Cardiac fibroblast (primary cell): Measurements from ENCODE around the gene CALM1.
A peak's percentile ranks its signal among the peaks of the same experiment; 100 is the strongest.
"Not testable (repeated sequence)": the region's sequence is repeated elsewhere in the genome, so short reads cannot be mapped to it uniquely, and the experiment has no call there.

ENCODE experiments used
- DNase-seq, 2 donors: peaks; one replicate each; pipeline versions ENCODE4 v3.0.0 to v3.0.0-alpha.2; 2010; ENCODE audit warnings: low read depth in 2 of 2
- H3K4me3 ChIP-seq, 2 donors: replicated peaks in 1 of 2; 1 replicate in 1 of 2; 2 replicates in 1 of 2; pipeline ENCODE4 v1.5.1; 2011; ENCODE audit warnings: low read depth in 2 of 2, low read length in 2 of 2, mild to moderate bottlenecking in 2 of 2, moderate library complexity in 1 of 2
- TF ChIP-seq, protein P1 (sequence below): IDR thresholded peaks from one replicate; pipeline ENCODE4 v1.5.1; 2011; ENCODE audit warnings: low read depth, mild to moderate bottlenecking, low read length, inconsistent platforms

Gene CALM1

GRCh38 chr14:90388982-90389381 lies 7.8 kb upstream of the CALM1 start:
- TF ChIP-seq, protein P1, sequence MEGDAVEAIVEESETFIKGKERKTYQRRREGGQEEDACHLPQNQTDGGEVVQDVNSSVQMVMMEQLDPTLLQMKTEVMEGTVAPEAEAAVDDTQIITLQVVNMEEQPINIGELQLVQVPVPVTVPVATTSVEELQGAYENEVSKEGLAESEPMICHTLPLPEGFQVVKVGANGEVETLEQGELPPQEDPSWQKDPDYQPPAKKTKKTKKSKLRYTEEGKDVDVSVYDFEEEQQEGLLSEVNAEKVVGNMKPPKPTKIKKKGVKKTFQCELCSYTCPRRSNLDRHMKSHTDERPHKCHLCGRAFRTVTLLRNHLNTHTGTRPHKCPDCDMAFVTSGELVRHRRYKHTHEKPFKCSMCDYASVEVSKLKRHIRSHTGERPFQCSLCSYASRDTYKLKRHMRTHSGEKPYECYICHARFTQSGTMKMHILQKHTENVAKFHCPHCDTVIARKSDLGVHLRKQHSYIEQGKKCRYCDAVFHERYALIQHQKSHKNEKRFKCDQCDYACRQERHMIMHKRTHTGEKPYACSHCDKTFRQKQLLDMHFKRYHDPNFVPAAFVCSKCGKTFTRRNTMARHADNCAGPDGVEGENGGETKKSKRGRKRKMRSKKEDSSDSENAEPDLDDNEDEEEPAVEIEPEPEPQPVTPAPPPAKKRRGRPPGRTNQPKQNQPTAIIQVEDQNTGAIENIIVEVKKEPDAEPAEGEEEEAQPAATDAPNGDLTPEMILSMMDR: no peak
- H3K4me3 ChIP-seq: no peak overlapping the region
- DNase-seq: peak in 1 of 2 donors; percentile 46

DNA sequence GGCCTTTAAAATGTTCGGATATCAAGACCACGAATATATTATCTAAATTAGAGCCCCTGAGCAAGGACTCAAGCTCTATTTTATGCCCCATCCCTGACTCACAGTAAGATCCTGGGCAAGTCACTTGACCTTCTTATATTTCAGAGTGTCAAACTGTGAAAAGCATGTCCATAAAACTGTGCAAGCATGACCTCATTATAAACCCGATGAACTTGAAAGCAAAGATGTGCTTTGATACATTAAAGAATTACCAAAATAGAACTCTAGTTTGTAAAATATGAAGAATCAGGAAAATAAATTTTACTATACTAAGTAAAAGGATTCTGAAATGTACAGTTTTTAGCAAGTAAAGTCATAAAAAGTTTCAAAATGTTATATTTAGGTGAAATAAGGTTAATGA lies 2.9 kb upstream of the CALM1 start:
- TF ChIP-seq, protein P1: no peak
- H3K4me3 ChIP-seq: no peak overlapping the region
- DNase-seq: no peak

DNA sequence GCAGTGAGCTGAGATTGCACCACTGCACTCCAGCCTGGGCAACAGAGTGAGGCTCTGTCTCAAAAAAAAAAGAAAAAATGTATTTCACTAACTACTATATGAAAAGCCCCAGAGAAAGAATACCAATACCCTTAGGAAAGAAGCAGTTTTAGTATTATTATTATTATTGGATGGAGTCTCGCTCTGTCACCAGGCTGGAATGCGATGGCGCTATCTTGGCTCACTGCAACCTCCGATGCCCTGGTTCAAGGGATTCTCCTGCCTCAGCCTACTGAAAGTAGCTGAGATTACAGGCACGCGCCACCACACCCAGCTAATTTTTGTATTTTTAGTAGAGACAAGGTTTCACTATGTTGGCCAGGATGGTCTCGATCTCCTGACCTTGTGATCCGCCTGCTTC lies 2.0 kb upstream of the CALM1 start:
- DNase-seq, H3K4me3 ChIP-seq: not testable (repeated sequence)

- DNase-seq: peak in 1 of 2 donors; percentile 51
- H3K4me3 ChIP-seq: peak overlapping the region; percentile 92 to 97
- TF ChIP-seq, protein P1: no peak
Observed at GRCh38 chr14:90397425-90398314, 841 bp downstream of the CALM1 start.

DNA sequence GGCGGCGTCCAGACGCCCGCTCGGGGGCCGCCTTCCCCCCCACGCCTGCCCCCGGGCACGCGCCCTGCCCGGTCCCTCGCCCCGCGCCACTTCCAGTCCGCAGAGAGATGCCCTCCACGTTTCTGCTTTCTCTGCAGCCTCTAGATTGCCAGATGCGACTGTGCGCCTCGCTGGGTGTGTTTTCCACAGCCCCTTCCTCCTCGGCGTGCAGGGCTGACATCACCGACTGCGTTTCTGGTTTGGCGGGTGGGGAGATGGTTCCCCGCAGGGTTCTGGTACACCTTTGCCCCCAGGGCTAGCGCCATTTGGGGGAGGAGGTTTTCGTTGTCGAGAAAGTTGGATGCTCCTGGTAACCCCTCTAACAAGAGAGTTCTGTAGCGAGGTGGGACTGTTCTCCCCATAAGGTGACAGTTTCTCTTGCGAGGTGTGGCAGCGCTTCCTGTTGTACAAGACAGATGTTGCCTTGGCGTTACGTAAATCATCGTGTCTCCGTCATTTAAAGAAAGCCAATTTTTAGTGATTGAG lies 1.5 kb downstream of the CALM1 start:
- DNase-seq: no peak
- peak overlapping the region; percentile 92 to 97 for H3K4me3 ChIP-seq
- TF ChIP-seq, protein P1: no peak

DNA sequence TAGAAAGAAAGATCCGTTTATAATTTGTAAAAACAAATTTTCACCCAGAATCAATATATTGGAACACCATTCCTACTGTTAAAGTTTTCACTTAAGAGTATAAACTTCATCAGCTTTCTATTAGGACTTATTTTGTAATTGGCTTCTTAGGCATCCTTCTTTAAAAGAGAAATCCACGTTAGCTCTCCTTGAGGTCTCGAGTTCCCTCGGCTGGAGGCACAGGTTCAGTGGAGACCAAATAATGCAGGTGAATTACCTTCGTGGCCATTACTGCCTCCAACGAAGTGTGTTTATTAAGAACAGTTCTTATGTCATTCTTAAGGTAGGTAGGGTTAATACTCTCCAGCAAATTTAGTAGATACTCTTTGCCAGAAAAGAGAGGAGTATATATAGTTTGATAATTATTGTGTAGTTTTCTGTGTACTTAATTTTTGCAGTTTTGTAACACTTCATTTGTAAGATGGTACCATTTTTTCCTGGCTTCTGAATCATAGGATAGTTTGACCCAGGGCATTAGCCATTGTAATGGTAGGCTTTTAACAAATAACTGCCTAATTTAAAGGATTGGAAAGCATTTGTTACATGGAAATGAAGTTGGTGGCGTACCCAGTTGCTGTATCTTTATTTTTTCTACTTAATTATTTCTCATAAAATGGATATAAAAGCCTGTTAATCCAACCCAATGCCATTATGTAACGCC lies 2.2 kb downstream of the CALM1 start:
- no peak for DNase-seq
- peak overlapping the region; percentile 92 to 97 for H3K4me3 ChIP-seq
- TF ChIP-seq, protein P1: no peak
